ENCODE measurements around the gene WIPF3. TPM values are rescaled to one million over a fixed set of nuclear protein-coding genes. Genes with fewer than 3 reads are reported as not detected.

The WIPF3 gene
- total RNA-seq, 2 experiments from 2014 or later, result not detected

GRCh38 chr7:29795696-29796580, 10.4 kb upstream of the WIPF3 start:
- ATAC-seq, result no peak
- H3K36me3 Mint-ChIP-seq (ENCODE audit: low read depth), result no peaks in the 10 kb centered on the region

DNA sequence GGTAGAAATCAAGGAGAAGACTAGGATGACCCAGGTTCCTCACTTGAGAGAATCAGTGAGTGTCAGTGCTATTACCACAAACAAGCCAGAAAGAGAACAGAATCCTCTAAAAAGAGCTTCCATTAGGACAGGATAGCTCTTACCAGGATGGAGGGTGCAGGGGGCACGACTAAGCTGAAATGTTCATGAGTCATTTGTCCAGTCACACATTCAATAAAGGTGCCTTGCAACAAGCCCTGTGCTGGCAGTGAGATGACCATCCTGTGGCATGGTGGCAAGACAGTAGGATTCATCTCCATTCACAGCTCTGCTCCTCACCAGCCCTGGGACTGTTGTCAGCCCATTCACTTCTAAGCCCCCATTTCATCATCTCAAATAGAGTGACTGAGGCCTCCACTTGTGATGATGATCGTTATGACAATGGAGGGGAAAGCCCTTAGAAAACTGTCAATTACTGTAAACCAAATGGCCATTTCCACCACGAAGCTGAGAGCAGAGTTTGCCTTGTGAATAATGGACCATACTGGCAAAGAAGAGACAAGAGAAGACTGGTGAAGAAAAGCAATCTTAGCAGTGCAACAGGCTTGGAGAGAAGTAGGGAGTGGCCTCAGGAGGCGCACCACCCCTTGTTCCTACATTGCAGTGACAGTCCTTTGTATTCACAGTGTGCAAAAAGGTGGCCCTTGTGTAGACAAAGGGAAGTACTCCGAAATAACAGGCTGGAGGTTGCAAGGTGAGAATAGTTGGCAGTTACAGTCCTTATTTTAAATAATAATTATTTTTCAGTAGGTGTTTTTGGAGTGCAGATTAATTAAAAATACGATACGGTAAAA, 9.0 kb upstream of the WIPF3 start:
- Mint-ChIP-seq H3K27me3 (peaks cover 21% of the 10 kb centered on the region), H3K36me3 (ENCODE audit: low read depth) (no peaks in the 10 kb centered on the region), H3K4me1 (no peaks in the 10 kb centered on the region), H3K27ac (no peak overlapping the region), H3K4me3 (no peak overlapping the region), H3K9me3 (ENCODE audit: low read depth) (no peaks in the 10 kb centered on the region)
- intact Hi-C loops (cut with DNase I, micrococcal nuclease), result no loop called here
- no peak for DNase-seq
- ChIA-PET CTCF (interaction anchor here (0.6 kb wide), 1 partner anchor 246 kb away, joined by 3 read pairs; no protein-coding TSS in a partner anchor), POLR2A (no interaction called here)
- ATAC-seq, result no peak

More at GRCh38 chr7:29795696-29796580, 10.4 kb upstream of the WIPF3 start:
- POLR2A ChIA-PET, result no interaction called here
- CTCF ChIA-PET, result no interaction called here
- H3K4me1 Mint-ChIP-seq, result no peaks in the 10 kb centered on the region
- peaks cover 14% of the 10 kb centered on the region for H3K27me3 Mint-ChIP-seq
- intact Hi-C loops (cut with DNase I, micrococcal nuclease), result no loop called here
- DNase-seq, result no peak
- H3K4me3 Mint-ChIP-seq, result no peak overlapping the region
- no peak overlapping the region for H3K27ac Mint-ChIP-seq
- H3K9me3 Mint-ChIP-seq (ENCODE audit: low read depth), result no peaks in the 10 kb centered on the region

DNA sequence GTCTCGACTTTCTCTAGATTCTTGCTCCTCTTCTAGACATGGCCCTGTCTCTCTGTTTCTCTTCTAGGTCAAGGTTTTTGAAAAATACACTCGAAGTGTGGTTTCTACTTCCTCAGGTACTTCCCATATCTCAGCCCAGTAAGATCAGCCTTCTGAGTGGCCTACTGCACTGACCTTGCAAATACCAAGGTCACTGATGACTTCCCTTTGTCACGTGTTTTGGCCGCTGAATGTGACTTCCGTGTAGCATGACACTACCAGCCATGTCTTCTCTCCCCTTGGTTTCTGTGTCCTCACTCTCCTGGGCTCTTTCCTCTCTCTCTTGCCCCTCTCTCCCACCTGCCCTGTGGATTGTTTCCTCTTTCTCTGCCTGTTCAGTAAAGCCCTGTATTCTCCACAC, 7.9 kb upstream of the WIPF3 start:
- H3K4me3 Mint-ChIP-seq, result no peak overlapping the region
- no peaks in the 10 kb centered on the region for H3K4me1 Mint-ChIP-seq
- peaks cover 30% of the 10 kb centered on the region for H3K27me3 Mint-ChIP-seq
- DNase-seq (no peak), ATAC-seq (no peak)
- no peaks in the 10 kb centered on the region for H3K9me3 Mint-ChIP-seq (ENCODE audit: low read depth)
- H3K36me3 Mint-ChIP-seq (ENCODE audit: low read depth), result no peaks in the 10 kb centered on the region
- intact Hi-C loops (cut with DNase I, micrococcal nuclease), result no loop called here
- ChIA-PET CTCF (no interaction called here), POLR2A (no interaction called here)
- H3K27ac Mint-ChIP-seq, result no peak overlapping the region

DNA sequence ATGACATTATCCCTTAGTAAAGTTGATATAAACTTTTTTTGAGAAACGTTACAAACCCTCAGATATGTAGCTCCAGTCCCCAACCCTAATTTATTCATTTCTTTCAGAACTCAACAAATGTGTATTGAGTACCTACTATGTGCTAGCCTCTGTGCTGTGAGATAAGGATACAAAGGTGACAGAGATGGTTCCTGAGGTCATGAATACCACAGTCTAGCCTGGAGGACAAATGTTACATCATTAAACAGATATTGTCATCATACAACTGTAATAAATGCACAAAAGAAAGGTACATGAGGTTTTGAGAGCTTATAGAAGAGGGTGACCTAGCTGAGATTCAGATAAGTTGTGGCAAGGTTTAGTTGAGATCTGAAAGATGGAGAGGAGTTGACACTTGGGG, 4.4 kb upstream of the WIPF3 start:
- ChIA-PET CTCF (interaction anchor here (1.1 kb wide), 1 partner anchor 120 kb away, joined by 4 read pairs; no protein-coding TSS in a partner anchor), POLR2A (no interaction called here)
- peaks cover 2% of the 10 kb centered on the region for H3K4me1 Mint-ChIP-seq
- ATAC-seq, result no peak
- H3K27me3 Mint-ChIP-seq, result peaks cover 43% of the 10 kb centered on the region
- H3K27ac Mint-ChIP-seq, result no peak overlapping the region
- intact Hi-C loops (cut with DNase I, micrococcal nuclease), result no loop called here
- H3K36me3 Mint-ChIP-seq (ENCODE audit: low read depth), result no peaks in the 10 kb centered on the region
- no peak for DNase-seq
- H3K9me3 Mint-ChIP-seq (ENCODE audit: low read depth), result no peaks in the 10 kb centered on the region
- no peak overlapping the region for H3K4me3 Mint-ChIP-seq

DNA sequence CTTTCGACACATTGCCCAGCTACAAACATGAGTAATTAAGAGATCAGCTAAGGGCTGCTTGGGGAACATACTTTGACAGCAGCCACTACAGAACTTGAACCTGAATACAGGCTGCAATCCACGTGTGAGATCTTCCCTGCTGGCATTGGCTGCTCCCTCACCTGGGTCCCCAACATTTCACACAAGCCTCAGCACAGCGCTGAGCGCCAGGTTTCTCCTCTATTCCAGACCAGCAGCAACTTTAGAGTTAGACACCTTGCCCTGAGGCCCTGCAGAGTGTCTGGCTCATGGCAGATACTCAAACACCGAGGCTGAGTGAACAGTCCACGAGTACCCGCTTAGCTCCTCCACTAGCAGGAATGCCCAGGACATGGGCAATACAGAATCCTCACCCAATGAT, 1.3 kb upstream of the WIPF3 start:
- DNase-seq, result no peak

DNA sequence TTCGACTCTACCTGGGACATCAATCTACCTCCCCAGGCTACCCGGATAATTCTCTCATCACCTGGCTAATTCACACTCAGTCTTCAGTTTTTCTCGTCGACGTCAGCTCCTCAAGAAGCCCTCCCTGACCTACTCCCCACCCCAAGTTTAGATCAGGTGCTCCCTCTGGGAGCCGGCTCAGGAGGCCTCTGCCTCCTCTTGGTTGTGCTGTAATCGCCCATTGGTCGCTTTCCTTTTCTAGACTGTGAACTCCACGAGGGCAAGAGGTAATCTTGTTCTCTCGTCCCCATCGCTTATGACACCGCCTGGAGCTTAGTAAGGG, 461 bp upstream of the WIPF3 start:
- peaks cover 5% of the 10 kb centered on the region for H3K4me1 Mint-ChIP-seq
- intact Hi-C loops (cut with DNase I, micrococcal nuclease), result no loop called here
- CTCF ChIA-PET, result interaction anchor here (2.2 kb wide), 1 partner anchor 115 kb away, joined by 7 read pairs; no protein-coding TSS in a partner anchor
- no peak overlapping the region for H3K27ac Mint-ChIP-seq
- H3K36me3 Mint-ChIP-seq (ENCODE audit: low read depth), result no peaks in the 10 kb centered on the region
- no peaks in the 10 kb centered on the region for H3K9me3 Mint-ChIP-seq (ENCODE audit: low read depth)
- H3K27me3 Mint-ChIP-seq, result peaks cover 68% of the 10 kb centered on the region
- POLR2A ChIA-PET, result no interaction called here
- DNase-seq, result no peak
- ATAC-seq, result no peak
- no peak overlapping the region for H3K4me3 Mint-ChIP-seq

More for the DNA sequence above, 1.3 kb upstream of the WIPF3 start:
- H3K4me1 Mint-ChIP-seq, result peaks cover 5% of the 10 kb centered on the region
- no peak overlapping the region for H3K27ac Mint-ChIP-seq
- ATAC-seq, result no peak
- no peaks in the 10 kb centered on the region for H3K9me3 Mint-ChIP-seq (ENCODE audit: low read depth)
- CTCF ChIA-PET, result interaction anchor here (2.2 kb wide), 1 partner anchor 116 kb away, joined by 7 read pairs; no protein-coding TSS in a partner anchor
- POLR2A ChIA-PET, result interaction anchor here (0.7 kb wide), 1 partner anchor 848 kb away, joined by 4 read pairs; no protein-coding TSS in a partner anchor
- intact Hi-C loops (cut with DNase I, micrococcal nuclease), result no loop called here
- no peak overlapping the region for H3K4me3 Mint-ChIP-seq
- no peaks in the 10 kb centered on the region for H3K36me3 Mint-ChIP-seq (ENCODE audit: low read depth)
- H3K27me3 Mint-ChIP-seq, result peaks cover 64% of the 10 kb centered on the region

- Mint-ChIP-seq H3K9me3 (ENCODE audit: low read depth) (no peaks in the 10 kb centered on the region), H3K27me3 (peaks cover 66% of the 10 kb centered on the region), H3K27ac (no peak overlapping the region), H3K36me3 (ENCODE audit: low read depth) (no peaks in the 10 kb centered on the region), H3K4me3 (peak overlapping the region; percentile 41), H3K4me1 (peaks cover 5% of the 10 kb centered on the region)
- CTCF ChIA-PET, result interaction anchor here (2.2 kb wide), 1 partner anchor 114 kb away, joined by 7 read pairs; no protein-coding TSS in a partner anchor
- ATAC-seq, result no peak
- POLR2A ChIA-PET, result no interaction called here
- no peak for DNase-seq
- intact Hi-C loops (cut with DNase I, micrococcal nuclease), result no loop called here
These were observed 910 bp downstream of the WIPF3 start for GRCh38 chr7:29806995-29807841.

GRCh38 chr7:29808075-29808801, 1.9 kb downstream of the WIPF3 start:
- Mint-ChIP-seq H3K4me1 (peaks cover 5% of the 10 kb centered on the region), H3K36me3 (ENCODE audit: low read depth) (no peaks in the 10 kb centered on the region), H3K4me3 (no peak overlapping the region), H3K9me3 (ENCODE audit: low read depth) (no peaks in the 10 kb centered on the region), H3K27ac (no peak overlapping the region), H3K27me3 (peaks cover 62% of the 10 kb centered on the region)
- POLR2A ChIA-PET, result no interaction called here
- intact Hi-C loops (cut with DNase I, micrococcal nuclease), result no loop called here
- CTCF ChIA-PET, result interaction anchor here (0.6 kb wide), 1 partner anchor 272 kb away, joined by 3 read pairs; no protein-coding TSS in a partner anchor
- ATAC-seq (no peak), DNase-seq (no peak)

DNA sequence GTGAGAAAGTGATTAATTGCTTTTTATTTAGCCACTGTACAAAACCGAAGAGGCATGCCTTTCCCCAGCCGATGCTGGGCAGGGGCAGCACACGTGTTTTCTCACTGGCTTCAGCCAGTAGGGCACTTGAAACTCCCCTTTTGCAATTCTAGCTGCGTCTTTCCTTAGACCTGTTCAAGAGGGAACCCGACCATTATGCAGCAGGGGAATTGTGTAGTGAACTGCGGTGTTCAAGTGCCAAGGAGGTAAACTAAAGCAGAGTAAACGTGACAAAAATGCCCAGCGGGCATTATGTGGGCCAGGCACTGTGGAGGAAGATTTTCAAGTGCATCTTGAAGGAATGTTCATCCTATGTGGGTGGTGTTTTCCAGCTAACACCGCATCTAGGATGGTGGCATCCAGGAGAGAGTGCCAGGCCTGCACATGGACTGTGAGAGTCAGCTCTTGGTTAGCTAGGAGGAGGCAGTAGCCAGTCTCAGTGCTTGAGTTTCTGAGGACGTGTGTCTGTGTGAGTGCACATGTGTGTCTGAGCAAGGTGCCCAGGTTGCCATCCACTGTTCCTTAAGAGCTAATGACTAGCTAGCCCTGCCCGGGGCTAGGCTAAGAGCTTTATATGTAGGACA, 3.3 kb downstream of the WIPF3 start:
- intact Hi-C loops (cut with DNase I, micrococcal nuclease), result no loop called here
- ChIA-PET CTCF (interaction anchor here (0.6 kb wide), 1 partner anchor 254 kb away, joined by 3 read pairs; no protein-coding TSS in a partner anchor), POLR2A (no interaction called here)
- H3K4me3 Mint-ChIP-seq, result no peak overlapping the region
- H3K27me3 Mint-ChIP-seq, result peaks cover 61% of the 10 kb centered on the region
- H3K9me3 Mint-ChIP-seq (ENCODE audit: low read depth), result no peaks in the 10 kb centered on the region
- H3K27ac Mint-ChIP-seq, result no peak overlapping the region
- ATAC-seq (no peak), DNase-seq (no peak)
- H3K4me1 Mint-ChIP-seq, result peaks cover 5% of the 10 kb centered on the region
- H3K36me3 Mint-ChIP-seq (ENCODE audit: low read depth), result no peaks in the 10 kb centered on the region

DNA sequence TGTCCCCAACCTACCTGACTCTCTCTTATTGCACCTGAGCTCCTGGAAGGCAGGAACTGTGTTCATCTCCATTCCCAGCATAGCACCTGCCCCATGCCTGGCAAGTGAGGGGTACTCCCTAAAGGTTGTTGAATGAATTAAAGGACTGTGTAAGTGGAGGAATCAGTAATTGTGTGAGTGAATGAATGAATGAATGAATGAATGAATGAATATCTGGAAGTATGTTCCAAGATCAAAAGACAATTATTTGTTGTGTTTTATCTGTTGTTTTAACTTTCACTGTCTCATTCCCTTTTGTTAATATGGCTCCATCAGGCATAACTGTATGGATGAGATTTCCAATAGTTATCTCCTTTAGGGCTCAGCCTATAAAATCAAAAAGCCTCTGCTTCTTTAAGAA, 4.0 kb downstream of the WIPF3 start:
- intact Hi-C loops (cut with DNase I, micrococcal nuclease), result no loop called here
- Mint-ChIP-seq H3K27me3 (peaks cover 57% of the 10 kb centered on the region), H3K4me3 (no peak overlapping the region), H3K36me3 (ENCODE audit: low read depth) (no peaks in the 10 kb centered on the region), H3K4me1 (peaks cover 5% of the 10 kb centered on the region), H3K27ac (no peak overlapping the region), H3K9me3 (ENCODE audit: low read depth) (no peaks in the 10 kb centered on the region)
- ChIA-PET POLR2A (no interaction called here), CTCF (interaction anchor here (0.6 kb wide), 1 partner anchor 253 kb away, joined by 3 read pairs; no protein-coding TSS in a partner anchor)
- no peak for ATAC-seq
- no peak for DNase-seq

Data from activated CD4-positive, alpha-beta T cell treated with anti-CD3 and anti-CD28 coated beads for 36 hours (primary cell).